HEK293 (cell line): ENCODE data around the gene THRA.

Source experiments
- CTCF ChIA-PET: fragments of 350-600 bp; formaldehyde crosslinking; extraction: SDS; loops from one replicate; lab custom pipeline; 2021; ENCODE audit warnings: antibody characterized with exemption; lab: Yijun Ruan, JAX
- POLR2A ChIA-PET: fragments of 300-600 bp; formaldehyde crosslinking; extraction: SDS; loops from one replicate; lab custom pipeline; 2020; ENCODE audit warnings: antibody characterized with exemption, inconsistent platforms; lab: Yijun Ruan, JAX
- H3K27ac ChIP-seq: fragments of 200-500 bp; sonication (Bioruptor generic); 2 replicates; pipeline ENCODE4 v1.5.1; 2014; ENCODE audit warnings: low read depth, low read length, control low read depth, inconsistent platforms; ENCODE audit errors: extremely low read depth
- H3K36me3 ChIP-seq, 2 experiments: fragments of 200-500 bp in 1 of 2; sonication (Bioruptor generic) in 1 of 2; 1 replicate in 1 of 2; 2 replicates in 1 of 2; pipeline ENCODE4 v1.5.1; 2014 to 2017; ENCODE audit warnings: inconsistent platforms in 2 of 2, low read length in 2 of 2; ENCODE audit not compliant: control insufficient read depth in 2 of 2, insufficient read depth in 1 of 2
- H3K4me1 ChIP-seq: fragments of 200-500 bp; sonication (Bioruptor generic); 2 replicates; pipeline ENCODE4 v1.5.1; 2014; ENCODE audit warnings: mild to moderate bottlenecking, low read length, inconsistent platforms; ENCODE audit not compliant: control insufficient read depth, insufficient read depth
- H3K4me3 ChIP-seq: 2 replicates; pipeline ENCODE4 v1.5.1; 2011; ENCODE audit warnings: low read depth, mild to moderate bottlenecking, control low read depth, low read length, moderate library complexity
- H3K9me3 ChIP-seq: fragments of 200-500 bp; sonication (Bioruptor generic); 2 replicates; pipeline ENCODE4 v1.5.1; 2014; ENCODE audit warnings: low read depth, low read length, inconsistent platforms; ENCODE audit not compliant: control insufficient read depth, insufficient read depth
- GLIS1 ChIP-seq: fragments of 450-650 bp; formaldehyde crosslinking; IDR thresholded peaks from 2 replicates; pipeline ENCODE4 v1.5.1; 2016; ENCODE audit warnings: missing biosample characterization, missing genetic modification characterization
- KLF16 ChIP-seq: fragments of 450-650 bp; formaldehyde crosslinking; IDR thresholded peaks from 2 replicates; pipeline ENCODE4 v1.5.1; 2017; ENCODE audit warnings: missing biosample characterization, missing genetic modification characterization
- KLF17 ChIP-seq: fragments of 450-650 bp; formaldehyde crosslinking; IDR thresholded peaks from 2 replicates; pipeline ENCODE4 v1.5.1; 2016; ENCODE audit warnings: missing biosample characterization, missing genetic modification characterization
- PBX3 ChIP-seq: sonication (generic); formaldehyde crosslinking; IDR thresholded peaks from 2 replicates; pipeline ENCODE4 v1.8.1; 2022; ENCODE audit warnings: mild to moderate bottlenecking, moderate library complexity, missing genetic modification reagents
- WT1 ChIP-seq: fragments of 450-650 bp; formaldehyde crosslinking; IDR thresholded peaks from 2 replicates; pipeline ENCODE4 v1.5.1; 2016; ENCODE audit warnings: missing biosample characterization, missing genetic modification characterization
- YY2 ChIP-seq: fragments of 450-650 bp; formaldehyde crosslinking; IDR thresholded peaks from 2 replicates; pipeline ENCODE4 v1.5.1; 2016; ENCODE audit warnings: missing biosample characterization, missing genetic modification characterization
- ZBTB21 ChIP-seq: fragments of 450-650 bp; formaldehyde crosslinking; IDR thresholded peaks from 2 replicates; pipeline ENCODE4 v1.5.1; 2017; ENCODE audit warnings: missing biosample characterization, missing genetic modification characterization
- ZNF354C ChIP-seq: fragments of 450-650 bp; formaldehyde crosslinking; IDR thresholded peaks from 2 replicates; pipeline ENCODE4 v1.5.1; 2016; ENCODE audit warnings: missing biosample characterization, missing genetic modification characterization, low read depth, borderline replicate concordance
- ZNF394 ChIP-seq: fragments of 450-650 bp; formaldehyde crosslinking; IDR thresholded peaks from 2 replicates; pipeline ENCODE4 v1.5.1; 2016; ENCODE audit warnings: missing biosample characterization, missing genetic modification characterization, mild to moderate bottlenecking, moderate library complexity, borderline replicate concordance
- ZNF404 ChIP-seq: fragments of 450-650 bp; formaldehyde crosslinking; IDR thresholded peaks from 2 replicates; pipeline ENCODE4 v1.5.1; 2017; ENCODE audit warnings: missing biosample characterization, missing genetic modification characterization
- ZNF585B ChIP-seq: fragments of 450-650 bp; formaldehyde crosslinking; IDR thresholded peaks from 2 replicates; pipeline ENCODE4 v1.5.1; 2016; ENCODE audit warnings: missing biosample characterization, missing genetic modification characterization
- ZNF639 ChIP-seq: fragments of 450-650 bp; formaldehyde crosslinking; IDR thresholded peaks from 2 replicates; pipeline ENCODE4 v1.5.1; 2016; ENCODE audit warnings: missing biosample characterization, missing genetic modification characterization
- ZNF654 ChIP-seq: fragments of 450-650 bp; formaldehyde crosslinking; IDR thresholded peaks from 2 replicates; pipeline ENCODE4 v1.5.1; 2016; ENCODE audit warnings: low read depth, missing biosample characterization, missing genetic modification characterization
- ZNF660 ChIP-seq: fragments of 450-650 bp; IDR thresholded peaks from 2 replicates; pipeline ENCODE4 v1.5.1; 2018; ENCODE audit warnings: missing biosample characterization, mild to moderate bottlenecking, missing genetic modification characterization
- ZNF677 ChIP-seq: fragments of 450-650 bp; IDR thresholded peaks from 2 replicates; pipeline ENCODE4 v1.5.0; 2018; ENCODE audit warnings: missing biosample characterization, mild to moderate bottlenecking, missing genetic modification characterization, moderate library complexity
- ZNF692 ChIP-seq: fragments of 450-650 bp; formaldehyde crosslinking; IDR thresholded peaks from 2 replicates; pipeline ENCODE4 v1.5.1; 2016; ENCODE audit warnings: missing biosample characterization, missing genetic modification characterization
- ZNF791 ChIP-seq: fragments of 450-650 bp; formaldehyde crosslinking; IDR thresholded peaks from 2 replicates; pipeline ENCODE4 v1.5.1; 2016; ENCODE audit warnings: missing biosample characterization, missing genetic modification characterization
- ZNF843 ChIP-seq: fragments of 450-650 bp; formaldehyde crosslinking; IDR thresholded peaks from 2 replicates; pipeline ENCODE4 v1.5.1; 2016; ENCODE audit warnings: missing biosample characterization, missing genetic modification characterization

Gene THRA

GRCh38 chr17:40038882-40039513 lies 23.8 kb upstream of the THRA start (continued):
- TF ChIP-seq ZNF585B (tag by site-specific recombination) (no peak), KLF17 (no peak), ZNF677 (no peak), GLIS1 (tag by site-specific recombination) (0 out of 2 replicates have a peak, but pooled peaks have one; percentile 7), ZNF354C (tag by site-specific recombination) (no peak), ZNF791 (tag by site-specific recombination) (no peak), ZBTB21 (tag by site-specific recombination) (no peak), ZNF843 (no peak), ZNF654 (peak; percentile 11; the same call in 1 of the 2 replicates), ZNF404 (no peak), ZNF692 (tag by site-specific recombination) (no peak), ZNF639 (tag by site-specific recombination) (no peak), ZNF660 (tag by site-specific recombination) (peak; percentile 74)

- H3K9me3 ChIP-seq, result no peaks in the 10 kb centered on the region
- POLR2A ChIA-PET, result interaction anchor here (2.2 kb wide), 1 partner anchor 13 kb away, joined by 11 read pairs; the partner anchor contains the start of gene MED24
- no peak overlapping the region for H3K27ac ChIP-seq
- no peak overlapping the region for H3K4me3 ChIP-seq
- TF ChIP-seq KLF16 (tag by site-specific recombination) (no peak), ZNF394 (tag by site-specific recombination) (no peak), YY2 (no peak)
- TF ChIP-seq, all 188 proteins: peak for 0
- no peaks in the 10 kb centered on the region for H3K4me1 ChIP-seq
- peaks cover 26 to 32% of the 10 kb centered on the region in 2 experiments; a peak in 2 of 3 replicates for H3K36me3 ChIP-seq
- CTCF ChIA-PET, result interaction anchor here (1.3 to 9.5 kb wide), 7 partner anchors 14 to 72 kb away, joined by 3 to 127 read pairs (median 6); no protein-coding TSS in a partner anchor
These were observed 21.6 kb upstream of the THRA start for GRCh38 chr17:40041196-40041595.

- peaks cover 12 to 17% of the 10 kb centered on the region in 2 experiments for H3K36me3 ChIP-seq
- 0 out of 2 replicates have a peak, but pooled peaks cover 3% of the 10 kb centered on the region for H3K4me1 ChIP-seq
- no peaks in the 10 kb centered on the region for H3K9me3 ChIP-seq
- H3K4me3 ChIP-seq, result no peak overlapping the region
- ChIA-PET POLR2A (no interaction called here), CTCF (interaction anchor here (0.9 to 7.1 kb wide), 5 partner anchors 18 to 56 kb away, joined by 3 to 66 read pairs (median 4); no protein-coding TSS in a partner anchor)
- H3K27ac ChIP-seq, result no peak overlapping the region
- TF ChIP-seq PBX3 (CRISPR knock-in tag) (no peak), WT1 (0 out of 2 replicates have a peak, but pooled peaks have one; percentile 21)
These were observed 6.3 kb upstream of the THRA start for GRCh38 chr17:40056379-40057015.
